Measurements from ENCODE around the gene PBX2.

DNA sequence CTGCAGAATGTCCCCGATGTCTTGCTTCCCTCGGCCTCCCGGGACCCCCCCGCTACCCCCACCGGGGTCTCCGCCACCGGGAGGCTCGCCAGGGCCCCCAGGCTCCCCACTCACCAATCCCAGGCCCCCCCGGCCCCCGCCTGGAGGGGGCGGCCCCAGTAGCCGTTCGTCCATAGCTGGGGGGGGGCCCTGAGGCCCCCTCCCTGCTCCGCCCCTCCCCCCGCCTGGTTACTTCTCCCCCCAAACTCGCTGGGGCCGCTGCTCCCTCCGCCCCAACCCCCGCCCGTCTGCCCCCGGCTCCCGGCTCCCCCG, 304 bp downstream of the PBX2 start:
- TF ChIP-seq, protein P1, sequence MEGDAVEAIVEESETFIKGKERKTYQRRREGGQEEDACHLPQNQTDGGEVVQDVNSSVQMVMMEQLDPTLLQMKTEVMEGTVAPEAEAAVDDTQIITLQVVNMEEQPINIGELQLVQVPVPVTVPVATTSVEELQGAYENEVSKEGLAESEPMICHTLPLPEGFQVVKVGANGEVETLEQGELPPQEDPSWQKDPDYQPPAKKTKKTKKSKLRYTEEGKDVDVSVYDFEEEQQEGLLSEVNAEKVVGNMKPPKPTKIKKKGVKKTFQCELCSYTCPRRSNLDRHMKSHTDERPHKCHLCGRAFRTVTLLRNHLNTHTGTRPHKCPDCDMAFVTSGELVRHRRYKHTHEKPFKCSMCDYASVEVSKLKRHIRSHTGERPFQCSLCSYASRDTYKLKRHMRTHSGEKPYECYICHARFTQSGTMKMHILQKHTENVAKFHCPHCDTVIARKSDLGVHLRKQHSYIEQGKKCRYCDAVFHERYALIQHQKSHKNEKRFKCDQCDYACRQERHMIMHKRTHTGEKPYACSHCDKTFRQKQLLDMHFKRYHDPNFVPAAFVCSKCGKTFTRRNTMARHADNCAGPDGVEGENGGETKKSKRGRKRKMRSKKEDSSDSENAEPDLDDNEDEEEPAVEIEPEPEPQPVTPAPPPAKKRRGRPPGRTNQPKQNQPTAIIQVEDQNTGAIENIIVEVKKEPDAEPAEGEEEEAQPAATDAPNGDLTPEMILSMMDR (conservative IDR thresholded peaks at IDR 0.05) = no peak
- TF ChIP-seq ZFX (IDR thresholded peaks at IDR 0.05) = no peak
